ENCODE measurements around the gene EXT2.

Gene EXT2

GRCh38 chr11:44095506-44096359 lies at the start of gene EXT2:
Gene EXT2 (plus strand): TSS chr11:44095678. CDS start chr11:44107713, 12,035 bp downstream.
- Histone ChIP-seq H3K27ac (ENCODE audit: low read depth, low read length) (peak within 1 kb of the TSS; percentile 60), H3K27me3 (ENCODE audit: control insufficient read depth in 5 of 5, insufficient read depth in 4 of 5, low read length in 5 of 5) (no peaks in the 10 kb centered on the region), H3K9ac (ENCODE audit: low read length in 5 of 5) (peak within 1 kb of the TSS; percentile 63 to 92 (median 90)), H3K4me3 (ENCODE audit: low read depth in 1 of 5, low read length in 5 of 5) (peak within 1 kb of the TSS; percentile 57 to 87 (median 79)), H3K9me3 (ENCODE audit: control insufficient read depth in 5 of 5, low read length in 5 of 5) (no peaks in the 10 kb centered on the region), H3K4me1 (ENCODE audit: control insufficient read depth in 5 of 5, insufficient read depth in 5 of 5, low read length in 5 of 5) (peaks cover 2 to 21% (median 14%) of the 10 kb centered on the region in 5 donors), H3K36me3 (ENCODE audit: control insufficient read depth in 5 of 5, insufficient read depth in 5 of 5, low read length in 5 of 5) (peaks cover 0 to 7% (median 2%) of the 10 kb centered on the region in 5 donors)

- no peaks in the 10 kb centered on the region for H3K27me3 ChIP-seq (ENCODE audit: control insufficient read depth in 5 of 5, insufficient read depth in 4 of 5, low read length in 5 of 5)
- H3K27ac ChIP-seq (ENCODE audit: low read depth, low read length): no peak overlapping the region
- no peaks in the 10 kb centered on the region for H3K4me1 ChIP-seq (ENCODE audit: control insufficient read depth in 5 of 5, insufficient read depth in 5 of 5, low read length in 5 of 5)
- no peaks in the 10 kb centered on the region for H3K36me3 ChIP-seq (ENCODE audit: control insufficient read depth in 5 of 5, insufficient read depth in 5 of 5, low read length in 5 of 5)
- H3K9ac ChIP-seq (ENCODE audit: low read length in 5 of 5): no peak overlapping the region
- no peak overlapping the region for H3K4me3 ChIP-seq (ENCODE audit: low read depth in 1 of 5, low read length in 5 of 5)
- H3K9me3 ChIP-seq (ENCODE audit: control insufficient read depth in 5 of 5, low read length in 5 of 5): peaks cover 0 to 2% (median under 1%) of the 10 kb centered on the region in 5 donors
Measured at GRCh38 chr11:44046182-44046581, 49.3 kb upstream of the EXT2 start.

- Histone ChIP-seq H3K9ac (ENCODE audit: low read length in 5 of 5) (no peak overlapping the region), H3K36me3 (ENCODE audit: control insufficient read depth in 5 of 5, insufficient read depth in 5 of 5, low read length in 5 of 5) (no peaks in the 10 kb centered on the region), H3K4me1 (ENCODE audit: control insufficient read depth in 5 of 5, insufficient read depth in 5 of 5, low read length in 5 of 5) (no peaks in the 10 kb centered on the region), H3K9me3 (ENCODE audit: control insufficient read depth in 5 of 5, low read length in 5 of 5) (no peaks in the 10 kb centered on the region), H3K4me3 (ENCODE audit: low read depth in 1 of 5, low read length in 5 of 5) (no peak overlapping the region), H3K27ac (ENCODE audit: low read depth, low read length) (no peak overlapping the region), H3K27me3 (ENCODE audit: control insufficient read depth in 5 of 5, insufficient read depth in 4 of 5, low read length in 5 of 5) (peaks cover 0 to 3% (median 0%) of the 10 kb centered on the region in 5 donors)
Measured at GRCh38 chr11:44047298-44047697, 48.2 kb upstream of the EXT2 start.

GRCh38 chr11:44047931-44048431 lies 47.5 kb upstream of the EXT2 start, which contains the start of gene ACCSL:
Gene ACCSL (plus strand): TSS chr11:44047981. CDS start chr11:44048037, 56 bp downstream.
- no peaks in the 10 kb centered on the region for H3K36me3 ChIP-seq (ENCODE audit: control insufficient read depth in 5 of 5, insufficient read depth in 5 of 5, low read length in 5 of 5)
- H3K9me3 ChIP-seq (ENCODE audit: control insufficient read depth in 5 of 5, low read length in 5 of 5): no peaks in the 10 kb centered on the region
- H3K4me1 ChIP-seq (ENCODE audit: control insufficient read depth in 5 of 5, insufficient read depth in 5 of 5, low read length in 5 of 5): no peaks in the 10 kb centered on the region
- no peak within 1 kb of the TSS for H3K4me3 ChIP-seq (ENCODE audit: low read depth in 1 of 5, low read length in 5 of 5)
- H3K9ac ChIP-seq (ENCODE audit: low read length in 5 of 5): no peak within 1 kb of the TSS
- peaks cover 0 to 3% (median 0%) of the 10 kb centered on the region in 5 donors for H3K27me3 ChIP-seq (ENCODE audit: control insufficient read depth in 5 of 5, insufficient read depth in 4 of 5, low read length in 5 of 5)
- H3K27ac ChIP-seq (ENCODE audit: low read depth, low read length): no peak within 1 kb of the TSS

GRCh38 chr11:44049832-44050231 lies 45.6 kb upstream of the EXT2 start:
- H3K27ac ChIP-seq (ENCODE audit: low read depth, low read length): no peak overlapping the region
- H3K27me3 ChIP-seq (ENCODE audit: control insufficient read depth in 5 of 5, insufficient read depth in 4 of 5, low read length in 5 of 5): peaks cover 0 to 3% (median 0%) of the 10 kb centered on the region in 5 donors
- H3K9ac ChIP-seq (ENCODE audit: low read length in 5 of 5): no peak overlapping the region
- H3K4me3 ChIP-seq (ENCODE audit: low read depth in 1 of 5, low read length in 5 of 5): no peak overlapping the region
- H3K9me3 ChIP-seq (ENCODE audit: control insufficient read depth in 5 of 5, low read length in 5 of 5): no peaks in the 10 kb centered on the region
- H3K4me1 ChIP-seq (ENCODE audit: control insufficient read depth in 5 of 5, insufficient read depth in 5 of 5, low read length in 5 of 5): no peaks in the 10 kb centered on the region
- H3K36me3 ChIP-seq (ENCODE audit: control insufficient read depth in 5 of 5, insufficient read depth in 5 of 5, low read length in 5 of 5): no peaks in the 10 kb centered on the region

- Histone ChIP-seq H3K9ac (ENCODE audit: low read length in 5 of 5) (no peak overlapping the region), H3K4me1 (ENCODE audit: control insufficient read depth in 5 of 5, insufficient read depth in 5 of 5, low read length in 5 of 5) (no peaks in the 10 kb centered on the region), H3K36me3 (ENCODE audit: control insufficient read depth in 5 of 5, insufficient read depth in 5 of 5, low read length in 5 of 5) (no peaks in the 10 kb centered on the region), H3K4me3 (ENCODE audit: low read depth in 1 of 5, low read length in 5 of 5) (no peak overlapping the region), H3K9me3 (ENCODE audit: control insufficient read depth in 5 of 5, low read length in 5 of 5) (no peaks in the 10 kb centered on the region), H3K27me3 (ENCODE audit: control insufficient read depth in 5 of 5, insufficient read depth in 4 of 5, low read length in 5 of 5) (peaks cover 0 to 3% (median 0%) of the 10 kb centered on the region in 5 donors), H3K27ac (ENCODE audit: low read depth, low read length) (no peak overlapping the region)
Measured at GRCh38 chr11:44051171-44051570, 44.3 kb upstream of the EXT2 start.

- no peaks in the 10 kb centered on the region for H3K36me3 ChIP-seq (ENCODE audit: control insufficient read depth in 5 of 5, insufficient read depth in 5 of 5, low read length in 5 of 5)
- H3K27ac ChIP-seq (ENCODE audit: low read depth, low read length): no peak overlapping the region
- H3K27me3 ChIP-seq (ENCODE audit: control insufficient read depth in 5 of 5, insufficient read depth in 4 of 5, low read length in 5 of 5): no peaks in the 10 kb centered on the region
- H3K9me3 ChIP-seq (ENCODE audit: control insufficient read depth in 5 of 5, low read length in 5 of 5): no peaks in the 10 kb centered on the region
- no peak overlapping the region for H3K9ac ChIP-seq (ENCODE audit: low read length in 5 of 5)
- no peak overlapping the region for H3K4me3 ChIP-seq (ENCODE audit: low read depth in 1 of 5, low read length in 5 of 5)
- H3K4me1 ChIP-seq (ENCODE audit: control insufficient read depth in 5 of 5, insufficient read depth in 5 of 5, low read length in 5 of 5): no peaks in the 10 kb centered on the region
Measured at GRCh38 chr11:44057340-44057739, 38.1 kb upstream of the EXT2 start.

- Histone ChIP-seq H3K27ac (ENCODE audit: low read depth, low read length) (no peak overlapping the region), H3K27me3 (ENCODE audit: control insufficient read depth in 5 of 5, insufficient read depth in 4 of 5, low read length in 5 of 5) (no peaks in the 10 kb centered on the region), H3K9me3 (ENCODE audit: control insufficient read depth in 5 of 5, low read length in 5 of 5) (no peaks in the 10 kb centered on the region), H3K9ac (ENCODE audit: low read length in 5 of 5) (no peak overlapping the region), H3K4me3 (ENCODE audit: low read depth in 1 of 5, low read length in 5 of 5) (no peak overlapping the region), H3K36me3 (ENCODE audit: control insufficient read depth in 5 of 5, insufficient read depth in 5 of 5, low read length in 5 of 5) (no peaks in the 10 kb centered on the region), H3K4me1 (ENCODE audit: control insufficient read depth in 5 of 5, insufficient read depth in 5 of 5, low read length in 5 of 5) (no peaks in the 10 kb centered on the region)
Measured at GRCh38 chr11:44058275-44058674, 37.2 kb upstream of the EXT2 start.

GRCh38 chr11:44065161-44065661 lies 30.3 kb upstream of the EXT2 start:
- Histone ChIP-seq H3K4me3 (ENCODE audit: low read depth in 1 of 5, low read length in 5 of 5) (peak overlapping the region in 2 of 5 donors; percentile 32 to 92), H3K9ac (ENCODE audit: low read length in 5 of 5) (peak overlapping the region in 3 of 5 donors; percentile 56 to 93 (median 83)), H3K9me3 (ENCODE audit: control insufficient read depth in 5 of 5, low read length in 5 of 5) (no peaks in the 10 kb centered on the region), H3K27ac (ENCODE audit: low read depth, low read length) (peak overlapping the region; percentile 94), H3K4me1 (ENCODE audit: control insufficient read depth in 5 of 5, insufficient read depth in 5 of 5, low read length in 5 of 5) (peaks cover 0 to 21% (median 15%) of the 10 kb centered on the region in 5 donors), H3K36me3 (ENCODE audit: control insufficient read depth in 5 of 5, insufficient read depth in 5 of 5, low read length in 5 of 5) (peaks cover 0 to 10% (median 6%) of the 10 kb centered on the region in 5 donors), H3K27me3 (ENCODE audit: control insufficient read depth in 5 of 5, insufficient read depth in 4 of 5, low read length in 5 of 5) (no peaks in the 10 kb centered on the region)

Measured in subcutaneous abdominal adipose tissue (tissue), 5 donors.